HG02642 (cell line): ENCODE data around the gene SLX4IP.

Experiments used
- ATAC-seq: cut with Tn5 transposase; IDR thresholded peaks from one replicate; pipeline ENCODE4 v1.9.1; 2021; ENCODE audit warnings: mild to moderate bottlenecking; ENCODE audit not compliant: unreplicated experiment, poor library complexity

Gene SLX4IP

GRCh38 chr20:10427060-10427692, 7.9 kb upstream of the SLX4IP start:
- ATAC-seq = no peak

GRCh38 chr20:10428008-10428407, 7.1 kb upstream of the SLX4IP start:
- no peak for ATAC-seq

- ATAC-seq = no peak
Observed at GRCh38 chr20:10429443-10429981, 5.6 kb upstream of the SLX4IP start.

- no peak for ATAC-seq
Observed at GRCh38 chr20:10430000-10430466, 5.1 kb upstream of the SLX4IP start.

- ATAC-seq = no peak
Observed at GRCh38 chr20:10430704-10431103, 4.4 kb upstream of the SLX4IP start.

GRCh38 chr20:10432079-10432478, 3.0 kb upstream of the SLX4IP start:
- no peak for ATAC-seq

- no peak for ATAC-seq
Observed at GRCh38 chr20:10433014-10433622, 2.0 kb upstream of the SLX4IP start.

- ATAC-seq = peak; percentile 70
Observed at GRCh38 chr20:10433623-10434466, 1.3 kb upstream of the SLX4IP start, which contains the start of gene MKKS. Gene MKKS (minus strand): TSS chr20:10434222. CDS start chr20:10413514, 20,708 bp downstream.

- ATAC-seq = peak; percentile 48
Observed at GRCh38 chr20:10434467-10434831, 656 bp upstream of the SLX4IP start.

- no peak for ATAC-seq
Observed at GRCh38 chr20:10436053-10436699, 1.1 kb downstream of the SLX4IP start.

- ATAC-seq = no peak
Observed at GRCh38 chr20:10438217-10438616, 3.1 kb downstream of the SLX4IP start.

GRCh38 chr20:10443936-10444335, 8.8 kb downstream of the SLX4IP start:
- no peak for ATAC-seq

GRCh38 chr20:10445758-10446157, 10.7 kb downstream of the SLX4IP start:
- no peak for ATAC-seq

- ATAC-seq = peak; percentile 97
Observed at GRCh38 chr20:10447028-10447427, 11.9 kb downstream of the SLX4IP start.

- no peak for ATAC-seq
Observed at GRCh38 chr20:10448270-10449156, 13.4 kb downstream of the SLX4IP start.

GRCh38 chr20:10449270-10449669, 14.2 kb downstream of the SLX4IP start:
- no peak for ATAC-seq

- ATAC-seq = peak; percentile 97
Observed at GRCh38 chr20:10453241-10453640, 18.1 kb downstream of the SLX4IP start.

GRCh38 chr20:10454151-10454750, 19.1 kb downstream of the SLX4IP start:
- ATAC-seq = peak; percentile 51

- ATAC-seq = no peak
Observed at GRCh38 chr20:10461495-10461894, 26.4 kb downstream of the SLX4IP start.
